ENCODE measurements around the gene RTN4RL2. TPM values are rescaled to one million over a fixed set of nuclear protein-coding genes. Genes with fewer than 3 reads are reported as not detected.
A peak's percentile ranks its signal among the peaks of the same experiment; 100 is the strongest.

The RTN4RL2 gene
- total and polyA plus RNA-seq, 7 experiments from 2014 or later, result 0.08 to 0.47 (median 0.27) TPM; not detected in 2

GRCh38 chr11:57512646-57513451 is 52.5 kb downstream of the RTN4RL2 start:
- H3K27me3 ChIP-seq (ENCODE audit: control insufficient read depth in 2 of 2, insufficient read depth in 2 of 2, low read length in 2 of 2), result no peaks in the 10 kb centered on the region
- H3K4me3 Mint-ChIP-seq, result peak overlapping the region in 7 of 10 donors; percentile 25 to 99 (median 73)

GRCh38 chr11:57513452-57513795 is 53.1 kb downstream of the RTN4RL2 start:
- Mint-ChIP-seq H3K4me1 (peaks cover 23 to 36% (median 30%) of the 10 kb centered on the region in 7 donors), H3K4me3 (peak overlapping the region; percentile 58 to 99 (median 96)), H3K27ac (peak overlapping the region in 6 of 9 donors; percentile 36 to 79 (median 54)), H3K36me3 (peaks cover 0 to under 1% (median 0%) of the 10 kb centered on the region in 5 donors), H3K9me3 (no peaks in the 10 kb centered on the region), H3K27me3 (peaks cover 0 to 10% (median 0%) of the 10 kb centered on the region in 5 donors)
- Histone ChIP-seq H3K27ac (ENCODE audit: low read depth, low read length) (peak overlapping the region; percentile 8), H3K27me3 (ENCODE audit: control insufficient read depth in 2 of 2, insufficient read depth in 2 of 2, low read length in 2 of 2) (no peaks in the 10 kb centered on the region), H3K36me3 (ENCODE audit: control insufficient read depth in 2 of 3, insufficient read depth in 3 of 3, low read length in 3 of 3) (peaks cover 0 to 12% (median 0%) of the 10 kb centered on the region in 3 experiments), H3K4me3 (ENCODE audit: low read length) (no peak overlapping the region), H3K9me3 (ENCODE audit: control insufficient read depth in 2 of 3, low read length in 3 of 3) (no peaks in the 10 kb centered on the region), H3K4me1 (ENCODE audit: control insufficient read depth in 2 of 2, insufficient read depth in 2 of 2, low read length in 2 of 2) (peaks cover 5 to 7% of the 10 kb centered on the region in 2 donors)
- CTCF ChIA-PET, result interaction anchor here (1.1 to 1.6 kb wide), 3 partner anchors 13 to 39 kb away, joined by 3 to 5 read pairs (median 3); no protein-coding TSS in a partner anchor
- DNase-seq (no peak), ATAC-seq (no peak)
- POLR2A ChIA-PET, result interaction anchor here (1.3 to 3.1 kb wide), 2 partner anchors 11 to 12 kb away, joined by 3 to 12 read pairs; no protein-coding TSS in a partner anchor
- intact Hi-C loops (cut with micrococcal nuclease), result loop anchor here in 1 of 2 donors (5.0 kb wide), 2 partner anchors 56 to 1064 kb away; partner anchors contain the start of genes LPXN and ZFP91

More at GRCh38 chr11:57512646-57513451, 52.5 kb downstream of the RTN4RL2 start:
- H3K9me3 ChIP-seq (ENCODE audit: control insufficient read depth in 2 of 3, low read length in 3 of 3), result no peaks in the 10 kb centered on the region
- peak overlapping the region in 6 of 9 donors; percentile 66 to 89 (median 76) for H3K27ac Mint-ChIP-seq
- H3K27ac ChIP-seq (ENCODE audit: low read depth, low read length), result no peak overlapping the region
- ChIA-PET POLR2A (interaction anchor here (0.7 to 3.1 kb wide), 3 partner anchors 11 to 634 kb away, joined by 3 to 12 read pairs (median 3); no protein-coding TSS in a partner anchor), CTCF (interaction anchor here (1.1 to 1.6 kb wide), 3 partner anchors 14 to 39 kb away, joined by 3 to 5 read pairs (median 3); no protein-coding TSS in a partner anchor)
- intact Hi-C loops (cut with micrococcal nuclease), result loop anchor here in 1 of 2 donors (5.0 kb wide), 2 partner anchors 56 to 1064 kb away; partner anchors contain the start of genes LPXN and ZFP91
- H3K4me3 ChIP-seq (ENCODE audit: low read length), result no peak overlapping the region
- peaks cover 5 to 7% of the 10 kb centered on the region in 2 donors for H3K4me1 ChIP-seq (ENCODE audit: control insufficient read depth in 2 of 2, insufficient read depth in 2 of 2, low read length in 2 of 2)
- peaks cover 0 to 10% (median 0%) of the 10 kb centered on the region in 5 donors for H3K27me3 Mint-ChIP-seq
- peaks cover 0 to 3% (median 0%) of the 10 kb centered on the region in 5 donors for H3K36me3 Mint-ChIP-seq
- peaks cover 23 to 36% (median 30%) of the 10 kb centered on the region in 7 donors for H3K4me1 Mint-ChIP-seq
- H3K36me3 ChIP-seq (ENCODE audit: control insufficient read depth in 2 of 3, insufficient read depth in 3 of 3, low read length in 3 of 3), result peaks cover 0 to 12% (median 0%) of the 10 kb centered on the region in 3 experiments
- DNase-seq (no peak), ATAC-seq (no peak)
- H3K9me3 Mint-ChIP-seq, result no peaks in the 10 kb centered on the region

GRCh38 chr11:57513911-57514537 is 53.7 kb downstream of the RTN4RL2 start:
- H3K27me3 Mint-ChIP-seq, result peaks cover 0 to 10% (median 0%) of the 10 kb centered on the region in 5 donors
- peak overlapping the region in 8 of 9 donors; percentile 36 to 74 (median 61) for H3K27ac Mint-ChIP-seq
- H3K4me1 Mint-ChIP-seq, result peaks cover 23 to 36% (median 30%) of the 10 kb centered on the region in 7 donors
- peak; percentile 59 for ATAC-seq
- POLR2A ChIA-PET, result interaction anchor here (0.8 to 3.1 kb wide), 7 partner anchors 10 to 1010 kb away, joined by 3 to 12 read pairs (median 4); partner anchors contain the start of gene UBE2L6
- H3K9me3 Mint-ChIP-seq, result no peaks in the 10 kb centered on the region
- no peaks in the 10 kb centered on the region for H3K9me3 ChIP-seq (ENCODE audit: control insufficient read depth in 2 of 3, low read length in 3 of 3)
- H3K4me1 ChIP-seq (ENCODE audit: control insufficient read depth in 2 of 2, insufficient read depth in 2 of 2, low read length in 2 of 2), result peaks cover 5 to 7% of the 10 kb centered on the region in 2 donors
- peak in 6 of 9 donors; percentile 21 to 38 (median 30) for DNase-seq
- H3K36me3 Mint-ChIP-seq, result no peaks in the 10 kb centered on the region
- intact Hi-C loops (cut with micrococcal nuclease), result loop anchor here (1.0 to 5.0 kb wide), 5 partner anchors 16 to 1063 kb away; partner anchors contain the start of genes LPXN (in 1 of the 2), TIMM10 (in 1 of the 2) and ZFP91 (in 1 of the 2)
- H3K36me3 ChIP-seq (ENCODE audit: control insufficient read depth in 2 of 3, insufficient read depth in 3 of 3, low read length in 3 of 3), result peaks cover 0 to 12% (median 0%) of the 10 kb centered on the region in 3 experiments
- peak overlapping the region; percentile 95 to 99 (median 98) for H3K4me3 Mint-ChIP-seq
- H3K27ac ChIP-seq (ENCODE audit: low read depth, low read length), result peak overlapping the region; percentile 63
- CTCF ChIA-PET, result interaction anchor here (0.7 to 5.3 kb wide), 5 partner anchors 12 to 55 kb away, joined by 3 to 43 read pairs (median 3); no protein-coding TSS in a partner anchor
- peak overlapping the region; percentile 63 for H3K4me3 ChIP-seq (ENCODE audit: low read length)
- no peaks in the 10 kb centered on the region for H3K27me3 ChIP-seq (ENCODE audit: control insufficient read depth in 2 of 2, insufficient read depth in 2 of 2, low read length in 2 of 2)

GRCh38 chr11:57514538-57515331 is 54.4 kb downstream of the RTN4RL2 start:
- peaks cover 5 to 7% of the 10 kb centered on the region in 2 donors for H3K4me1 ChIP-seq (ENCODE audit: control insufficient read depth in 2 of 2, insufficient read depth in 2 of 2, low read length in 2 of 2)
- H3K4me3 ChIP-seq (ENCODE audit: low read length), result peak overlapping the region; percentile 63
- DNase-seq (peak; percentile 26 to 65 (median 39)), ATAC-seq (peak; percentile 57)
- no peaks in the 10 kb centered on the region for H3K36me3 Mint-ChIP-seq
- no peaks in the 10 kb centered on the region for H3K27me3 ChIP-seq (ENCODE audit: control insufficient read depth in 2 of 2, insufficient read depth in 2 of 2, low read length in 2 of 2)
- H3K27ac ChIP-seq (ENCODE audit: low read depth, low read length), result peak overlapping the region; percentile 63
- no peaks in the 10 kb centered on the region for H3K9me3 ChIP-seq (ENCODE audit: control insufficient read depth in 2 of 3, low read length in 3 of 3)
- H3K36me3 ChIP-seq (ENCODE audit: control insufficient read depth in 2 of 3, insufficient read depth in 3 of 3, low read length in 3 of 3), result peaks cover 0 to 12% (median 0%) of the 10 kb centered on the region in 3 experiments
- peak overlapping the region; percentile 55 to 89 (median 74) for H3K27ac Mint-ChIP-seq
- POLR2A ChIA-PET, result interaction anchor here (0.6 to 3.1 kb wide), 10 partner anchors 9 to 1009 kb away, joined by 3 to 12 read pairs (median 4); partner anchors contain the start of gene UBE2L6
- peaks cover 0 to 10% (median 0%) of the 10 kb centered on the region in 5 donors for H3K27me3 Mint-ChIP-seq
- intact Hi-C loops (cut with micrococcal nuclease), result loop anchor here (1.0 to 5.0 kb wide), 6 partner anchors 13 to 1063 kb away; partner anchors contain the start of genes LPXN (in 1 of the 2), TIMM10 (in 1 of the 2) and ZFP91 (in 1 of the 2)
- H3K4me1 Mint-ChIP-seq, result peaks cover 21 to 34% (median 29%) of the 10 kb centered on the region in 7 donors
- no peaks in the 10 kb centered on the region for H3K9me3 Mint-ChIP-seq
- peak overlapping the region; percentile 95 to 99 (median 98) for H3K4me3 Mint-ChIP-seq
- CTCF ChIA-PET, result interaction anchor here (0.7 to 5.3 kb wide), 4 partner anchors 13 to 56 kb away, joined by 3 to 43 read pairs (median 20); no protein-coding TSS in a partner anchor

- Histone ChIP-seq H3K27ac (ENCODE audit: low read depth, low read length) (peak within 1 kb of the TSS; percentile 63), H3K36me3 (ENCODE audit: control insufficient read depth in 2 of 3, insufficient read depth in 3 of 3, low read length in 3 of 3) (peaks cover 0 to 12% (median 0%) of the 10 kb centered on the region in 3 experiments), H3K4me3 (ENCODE audit: low read length) (peak within 1 kb of the TSS; percentile 63), H3K9me3 (ENCODE audit: control insufficient read depth in 2 of 3, low read length in 3 of 3) (no peaks in the 10 kb centered on the region), H3K4me1 (ENCODE audit: control insufficient read depth in 2 of 2, insufficient read depth in 2 of 2, low read length in 2 of 2) (peaks cover 5 to 7% of the 10 kb centered on the region in 2 donors), H3K27me3 (ENCODE audit: control insufficient read depth in 2 of 2, insufficient read depth in 2 of 2, low read length in 2 of 2) (no peaks in the 10 kb centered on the region)
- POLR2A ChIA-PET, result interaction anchor here (0.6 to 3.1 kb wide), 7 partner anchors 9 to 191 kb away, joined by 3 to 12 read pairs (median 4); partner anchors contain the start of gene UBE2L6
- Mint-ChIP-seq H3K27ac (peak within 1 kb of the TSS; percentile 69 to 93 (median 78)), H3K4me3 (peak within 1 kb of the TSS; percentile 95 to 99 (median 98)), H3K9me3 (no peaks in the 10 kb centered on the region), H3K27me3 (peaks cover 0 to 10% (median 0%) of the 10 kb centered on the region in 5 donors), H3K4me1 (peaks cover 19 to 31% (median 29%) of the 10 kb centered on the region in 7 donors), H3K36me3 (no peaks in the 10 kb centered on the region)
- ATAC-seq (peak; percentile 33), DNase-seq (peak in 2 of 9 donors; percentile 17 to 54)
- CTCF ChIA-PET, result interaction anchor here (0.9 to 5.3 kb wide), 4 partner anchors 9 to 129 kb away, joined by 3 to 43 read pairs (median 20); no protein-coding TSS in a partner anchor
- intact Hi-C loops (cut with micrococcal nuclease), result loop anchor here in 1 of 2 donors (1.0 to 2.0 kb wide), 2 partner anchors 12 to 57 kb away; no protein-coding TSS in a partner anchor
These were observed 55.2 kb downstream of the RTN4RL2 start, which contains the start of gene SLC43A1 for GRCh38 chr11:57515332-57516060. Gene SLC43A1, minus strand, starts transcription at chr11:57515702. Its CDS starts 1,591 bp downstream, at chr11:57514111.

Data from naive thymus-derived CD4-positive, alpha-beta T cell (primary cell).